Right lobe of liver (tissue), 4 donors: Measurements from ENCODE around the gene CUBN.

ENCODE experiments used
- POLR2A ChIP-seq: fragments of 450-650 bp; IDR thresholded peaks from one replicate; pipeline ENCODE4 v1.6.1; 2017; ENCODE audit warnings: antibody characterized with exemption, mild to moderate bottlenecking
- TF ChIP-seq, protein P1 (sequence below), 4 donors: fragments of 200-600 bp in 3 of 4; fragments of 450-650 bp in 1 of 4; IDR thresholded peaks; one replicate each; pipeline versions ENCODE4 v1.5.1 to v1.8.0; 2016 to 2022; ENCODE audit warnings: antibody characterized with exemption in 4 of 4, mild to moderate bottlenecking in 2 of 4
- donor health status: DM: no; HTN: no; CAD: no.
- donor health status: DM: no; HTN: no; CAD: no.
- donor health status: DM: no; HTN: yes; CAD: no.

DNA sequence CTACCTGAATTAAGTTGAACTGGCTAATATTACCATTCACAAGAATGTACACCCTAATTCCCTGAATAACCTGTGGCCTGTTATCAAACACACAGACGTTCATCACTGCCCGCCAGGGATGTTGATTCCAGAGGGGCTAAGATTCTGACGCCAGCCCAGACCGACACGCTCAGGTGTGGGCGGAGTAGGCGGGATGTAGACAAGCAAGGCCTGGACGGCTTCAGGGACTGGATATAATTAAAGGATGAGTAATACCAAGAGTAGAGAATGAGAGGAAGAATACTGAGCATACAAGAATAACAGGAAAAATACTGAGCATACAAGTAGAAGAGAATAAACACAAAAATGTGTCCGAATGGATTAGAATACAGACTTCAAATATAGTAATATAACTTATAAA is 29.0 kb downstream of the CUBN start:
- TF ChIP-seq POLR2A, result no peak
- TF ChIP-seq, protein P1, sequence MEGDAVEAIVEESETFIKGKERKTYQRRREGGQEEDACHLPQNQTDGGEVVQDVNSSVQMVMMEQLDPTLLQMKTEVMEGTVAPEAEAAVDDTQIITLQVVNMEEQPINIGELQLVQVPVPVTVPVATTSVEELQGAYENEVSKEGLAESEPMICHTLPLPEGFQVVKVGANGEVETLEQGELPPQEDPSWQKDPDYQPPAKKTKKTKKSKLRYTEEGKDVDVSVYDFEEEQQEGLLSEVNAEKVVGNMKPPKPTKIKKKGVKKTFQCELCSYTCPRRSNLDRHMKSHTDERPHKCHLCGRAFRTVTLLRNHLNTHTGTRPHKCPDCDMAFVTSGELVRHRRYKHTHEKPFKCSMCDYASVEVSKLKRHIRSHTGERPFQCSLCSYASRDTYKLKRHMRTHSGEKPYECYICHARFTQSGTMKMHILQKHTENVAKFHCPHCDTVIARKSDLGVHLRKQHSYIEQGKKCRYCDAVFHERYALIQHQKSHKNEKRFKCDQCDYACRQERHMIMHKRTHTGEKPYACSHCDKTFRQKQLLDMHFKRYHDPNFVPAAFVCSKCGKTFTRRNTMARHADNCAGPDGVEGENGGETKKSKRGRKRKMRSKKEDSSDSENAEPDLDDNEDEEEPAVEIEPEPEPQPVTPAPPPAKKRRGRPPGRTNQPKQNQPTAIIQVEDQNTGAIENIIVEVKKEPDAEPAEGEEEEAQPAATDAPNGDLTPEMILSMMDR (IDR thresholded peaks at IDR 0.05), result no peak
